HepG2 (cell line): ENCODE measurements around the gene HOXB4. TPM values are rescaled to one million over a fixed set of nuclear protein-coding genes. Genes with fewer than 3 reads are reported as not detected.

ENCODE experiments used
- ATAC-seq: fragments of 200-7000 bp; cut with Tn5 transposase; 3 replicates; pipeline ENCODE4 v1.9.1; 2020; ENCODE audit warnings: mild to moderate bottlenecking, moderate library complexity
- BruUV-seq: library from RNA; stranded (reverse); fragments of 400-500 nt; replicated peaks from 2 replicates; lab custom pipeline; 2021; lab: Mats Ljungman, UMichigan
- CTCF ChIA-PET: fragments of 300-600 bp; formaldehyde crosslinking; extraction: SDS; loops from one replicate; lab custom pipeline; 2021; ENCODE audit warnings: low total read pairs, inconsistent platforms, low intra/inter-chr PET ratio; lab: Yijun Ruan, JAX
- POLR2A ChIA-PET: fragments of 350-600 bp; sonication (Branson Sonifier 250); formaldehyde crosslinking; loops from one replicate; lab custom pipeline; 2020; ENCODE audit warnings: antibody characterized with exemption, inconsistent platforms; lab: Yijun Ruan, JAX
- DNase-seq: peaks from one replicate; pipeline ENCODE4 v3.0.0-alpha.2; 2015; ENCODE audit warnings: low spot score
- FAIRE-seq: peaks from 3 replicates; lab custom pipeline; 2011; peaks lifted over from hg19 to GRCh38; lab: Jason Lieb, UNC
- H2AFZ ChIP-seq: one replicate; pipeline ENCODE4 v1.6.1; 2011; ENCODE audit warnings: low read length, inconsistent platforms
- H3K27ac ChIP-seq: fragments of 300-600 bp; 3 replicates; pipeline ENCODE4 v1.8.0; 2011; ENCODE audit warnings: mixed run types, mild to moderate bottlenecking, mixed read lengths, low read length, inconsistent platforms; ENCODE audit not compliant: insufficient read depth; ENCODE audit errors: extremely low read length
- H3K27me3 ChIP-seq, 2 experiments: fragments of 200-600 bp in 1 of 2; 2 replicates in 1 of 2; 3 replicates in 1 of 2; pipeline versions ENCODE4 v1.6.0 to v1.8.0; 2011; ENCODE audit warnings: low read length in 2 of 2, mild to moderate bottlenecking in 2 of 2, moderate library complexity in 2 of 2, inconsistent platforms in 1 of 2; ENCODE audit not compliant: insufficient read depth in 2 of 2, control insufficient read depth in 1 of 2
- H3K36me3 ChIP-seq, 2 experiments: fragments of 200-600 bp in 1 of 2; replicated peaks in 1 of 2; 2 replicates in 1 of 2; 3 replicates in 1 of 2; pipeline versions ENCODE4 v1.5.1 to v1.8.0; 2011; ENCODE audit warnings: low read length in 2 of 2, inconsistent platforms in 1 of 2; ENCODE audit not compliant: insufficient read depth in 2 of 2, control insufficient read depth in 1 of 2
- H3K4me1 ChIP-seq: 2 replicates; pipeline ENCODE4 v1.5.1; 2012; ENCODE audit warnings: low read length, inconsistent platforms; ENCODE audit not compliant: insufficient read depth
- H3K4me2 ChIP-seq: 2 replicates; pipeline ENCODE4 v1.6.0; 2011; ENCODE audit warnings: low read depth, low read length, inconsistent platforms
- H3K4me3 ChIP-seq, 3 experiments: fragments of 200-600 bp in 1 of 3; sonication (generic), shearing (Covaris generic) in 1 of 3; replicated peaks in 1 of 3; 2 replicates each; pipeline ENCODE4 v1.5.1; 2011 to 2016; ENCODE audit warnings: low read length in 3 of 3, inconsistent platforms in 2 of 3, low read depth in 2 of 3, mild to moderate bottlenecking in 2 of 3, control low read depth in 1 of 3, mixed read lengths in 1 of 3; ENCODE audit not compliant: insufficient read depth in 1 of 3
- H3K79me2 ChIP-seq: one replicate; pipeline ENCODE4 v1.6.1; 2011; ENCODE audit warnings: low read length, inconsistent platforms; ENCODE audit not compliant: insufficient read depth
- H3K9ac ChIP-seq: 2 replicates; pipeline ENCODE4 v1.6.0; 2011; ENCODE audit warnings: mild to moderate bottlenecking, low read depth, low read length, inconsistent platforms; ENCODE audit not compliant: insufficient read depth
- H3K9me3 ChIP-seq: 2 replicates; pipeline ENCODE4 v1.5.1; 2012; ENCODE audit warnings: mild to moderate bottlenecking, low read length
- H4K20me1 ChIP-seq: 2 replicates; pipeline ENCODE4 v1.6.0; 2011; ENCODE audit warnings: inconsistent platforms, mild to moderate bottlenecking, low read length, moderate library complexity; ENCODE audit not compliant: insufficient read depth
- EZH2 ChIP-seq: conservative IDR thresholded peaks from 2 replicates; pipeline ENCODE4 v1.6.1; 2012; ENCODE audit warnings: mild to moderate bottlenecking, low read depth, low read length, moderate library complexity
- MIER2 ChIP-seq: IDR thresholded peaks from 2 replicates; pipeline ENCODE4 v1.6.1; 2016; ENCODE audit warnings: missing biosample characterization, missing genetic modification reagents
- TBP ChIP-seq: sonication (generic); formaldehyde crosslinking; IDR thresholded peaks from 2 replicates; pipeline ENCODE4 v1.5.0; 2020; ENCODE audit warnings: missing genetic modification reagents
- ZNF768 ChIP-seq: sonication (generic); formaldehyde crosslinking; IDR thresholded peaks from 2 replicates; pipeline ENCODE4 v1.4.0; 2020; ENCODE audit warnings: missing genetic modification reagents
- ZNF776 ChIP-seq: sonication (generic); formaldehyde crosslinking; IDR thresholded peaks from 2 replicates; pipeline ENCODE4 v1.4.0; 2020; ENCODE audit warnings: mild to moderate bottlenecking, missing genetic modification reagents
- WGBS: methylation state at CpG from one replicate; pipeline ENCODE4 v1.1.6; 2017; ENCODE audit warnings: low lambda C conversion rate; 5-methylcytosine and 5-hydroxymethylcytosine counted together
- in situ Hi-C: cut with HindIII; loops from 2 replicates; pipeline ENCODE4 v1.10.0; 2017; ENCODE audit warnings: low pct_unique_long_range_greater_than_20kb; ENCODE audit not compliant: extremely low pct_ligation_motif_present
- intact Hi-C: fragments of 100-400 bp; cut with micrococcal nuclease; formaldehyde crosslinking; loops from one replicate; pipeline ENCODE4 v1.10.0; 2022; ENCODE audit not compliant: unreplicated experiment
- polyA plus RNA-seq, 8 experiments: library from polyadenylated mRNA; depleted of rRNA in 3 of 8; stranded (reverse) in 7 of 8; unstranded in 1 of 8; fragments of >200 nt; fragmentation: Illumina TruSeq in 4 of 8; extraction: Trizol in 4 of 8; gene quantifications; 2 replicates each; pipeline versions ENCODE4 v1.2.1 to v1.2.3, GENCODE V29; 2011 to 2016; ENCODE audit warnings: low read depth in 4 of 8, missing spikeins in 1 of 8, mixed read lengths in 1 of 8; ENCODE audit not compliant: insufficient read depth in 1 of 8
- total RNA-seq, 5 experiments: library from RNA; depleted of rRNA; stranded (reverse); fragments of >200 nt; fragmentation: Illumina TruSeq; extraction: Trizol; gene quantifications; 2 replicates each; pipeline ENCODE4 v1.2.3, GENCODE V29; 2016; ENCODE audit warnings: low read depth in 1 of 5

HOXB4 gene
- total and polyA plus RNA-seq, 2 of the 13 experiments (the other 11 are each of a cell fraction or from before 2014, with no cell fraction given) = not detected

DNA sequence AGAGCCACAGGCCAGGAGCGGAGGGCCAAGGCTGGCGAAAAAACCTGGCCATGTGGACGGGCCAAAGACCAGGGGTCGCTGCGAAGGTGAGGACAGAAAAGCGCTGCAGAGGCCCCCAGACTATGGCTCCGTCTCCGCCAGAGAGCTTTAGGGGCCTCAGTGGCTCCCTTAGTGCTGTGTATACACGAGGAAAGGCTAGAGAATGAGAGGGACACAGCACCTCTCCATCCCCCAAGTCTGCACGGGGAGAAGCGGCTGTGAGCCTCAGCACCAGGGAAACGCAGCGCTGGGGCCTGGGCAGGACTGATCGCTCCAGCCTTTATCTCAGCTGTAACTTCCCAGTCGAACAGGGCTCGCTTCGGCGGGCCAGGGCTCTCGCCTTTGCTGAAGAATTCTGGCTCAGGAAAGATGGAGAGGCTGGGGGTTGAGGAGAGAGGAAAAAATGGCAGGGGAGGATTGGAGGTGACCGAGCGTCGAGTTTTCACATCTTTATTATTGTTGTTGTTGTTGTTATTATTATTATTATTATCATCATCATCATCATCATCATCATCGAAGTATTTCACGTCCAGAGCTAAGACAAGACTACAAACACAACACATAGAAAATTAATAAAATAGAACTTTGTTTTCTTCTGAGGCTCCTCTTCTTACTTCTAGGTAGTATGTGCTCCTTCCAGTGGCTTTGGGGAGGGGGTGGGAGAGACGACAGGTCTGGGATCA is 17.3 kb upstream of the HOXB4 start:
- Histone ChIP-seq H2AFZ (no peak overlapping the region), H4K20me1 (no peaks in the 10 kb centered on the region; the same call in 1 of the 2 replicates), H3K9me3 (no peaks in the 10 kb centered on the region), H3K9ac (no peak overlapping the region), H3K4me3 (no peak overlapping the region), H3K36me3 (no peaks in the 10 kb centered on the region), H3K79me2 (no peaks in the 10 kb centered on the region), H3K4me1 (0 out of 2 replicates have a peak, but pooled peaks cover 6% of the 10 kb centered on the region), H3K4me2 (no peak overlapping the region), H3K27me3 (peaks cover 48 to 91% of the 10 kb centered on the region in 2 experiments), H3K27ac (no peak overlapping the region)
- 16% methylated on average over 25 of the region's 25 CpGs for WGBS
- no peak for DNase-seq
- TF ChIP-seq ZNF776 (CRISPR knock-in tag) = no peak
- in situ Hi-C loops = loop anchor here (5.0 kb wide), 1 partner anchor 443 kb away; no protein-coding TSS in a partner anchor
- no TSS peak for BruUV-seq
- ChIA-PET POLR2A (no interaction called here), CTCF (no interaction called here)
- no peak for FAIRE-seq
- intact Hi-C loops = no loop called here
- no peak for ATAC-seq

DNA sequence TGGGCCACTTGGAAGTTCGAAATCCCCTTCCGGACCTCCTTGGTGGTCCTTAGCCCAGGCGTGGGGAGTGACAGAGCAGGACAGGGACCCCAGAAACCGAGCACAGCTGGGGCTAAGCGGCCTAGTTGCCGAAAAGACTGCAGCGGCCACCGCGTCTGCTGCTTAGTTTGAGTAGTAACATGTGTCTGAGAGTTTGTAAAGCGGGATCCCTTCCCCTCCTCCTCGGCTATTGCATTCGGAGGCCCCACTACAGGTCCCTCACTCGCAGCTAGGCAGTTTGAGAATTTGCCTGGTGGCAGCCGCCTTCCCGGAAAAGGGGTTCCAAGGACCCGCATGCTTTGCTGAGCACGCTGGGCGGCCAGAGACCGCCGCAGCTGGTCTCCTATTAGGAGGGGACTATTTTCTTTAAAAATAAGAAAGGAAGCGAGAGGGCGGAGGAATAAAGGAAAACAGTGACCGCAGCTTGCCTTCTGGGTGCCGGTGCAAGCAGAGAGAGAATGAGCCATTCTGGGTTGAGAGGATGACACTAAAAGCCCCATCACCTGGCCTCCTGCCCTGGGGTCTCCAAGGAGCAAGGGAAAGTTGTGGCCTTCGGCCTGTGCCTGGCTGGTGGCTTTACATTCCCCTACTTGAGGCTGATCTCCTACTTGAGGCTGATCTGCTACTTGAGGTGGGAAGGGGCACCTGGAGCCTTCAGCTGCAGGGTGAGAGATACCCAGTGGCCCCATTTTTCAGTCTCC is 16.6 kb upstream of the HOXB4 start:
- H3K36me3 ChIP-seq = no peaks in the 10 kb centered on the region
- FAIRE-seq (no peak), ATAC-seq (no peak), DNase-seq (no peak)
- intact Hi-C loops (loop anchor here (1.0 kb wide), 1 partner anchor 258 kb away; no protein-coding TSS in a partner anchor), in situ Hi-C loops (loop anchor here (5.0 kb wide), 1 partner anchor 442 kb away; no protein-coding TSS in a partner anchor)
- peak overlapping the region; percentile 41 for H3K4me2 ChIP-seq
- peaks cover 51 to 91% of the 10 kb centered on the region in 2 experiments for H3K27me3 ChIP-seq
- WGBS = 35% methylated on average over 21 of the region's 25 CpGs
- no peaks in the 10 kb centered on the region; the same call in 1 of the 2 replicates for H4K20me1 ChIP-seq
- H3K79me2 ChIP-seq = no peaks in the 10 kb centered on the region
- H3K4me3 ChIP-seq = peak overlapping the region in 1 of 3 experiments; percentile 9; a peak in 1 of 6 replicates
- no peak overlapping the region for H3K27ac ChIP-seq
- ChIA-PET POLR2A (no interaction called here), CTCF (interaction anchor here (0.8 to 1.9 kb wide), 3 partner anchors 243 to 441 kb away, joined by 3 to 7 read pairs (median 5); no protein-coding TSS in a partner anchor)
- H3K9me3 ChIP-seq = no peaks in the 10 kb centered on the region
- no peak overlapping the region for H2AFZ ChIP-seq
- H3K4me1 ChIP-seq = 0 out of 2 replicates have a peak, but pooled peaks cover 6% of the 10 kb centered on the region
- TF ChIP-seq TBP (CRISPR knock-in tag) (no peak), MIER2 (no peak), EZH2 (peak; percentile 12), ZNF768 (CRISPR knock-in tag) (0 out of 2 replicates have a peak, but pooled peaks have one; percentile 17)
- no TSS peak for BruUV-seq
- no peak overlapping the region for H3K9ac ChIP-seq
